ENCODE results near the gene SIGLEC6. TPM values are rescaled to one million over a fixed set of nuclear protein-coding genes. Genes with fewer than 3 reads are reported as not detected.
A peak's percentile ranks its signal among the peaks of the same experiment; 100 is the strongest.

The SIGLEC6 gene
- total RNA-seq, 4 donors from 2014 or later = 0.38 to 1.4 (median 1.1) TPM

- no peak for TF ChIP-seq CTCF (IDR thresholded peaks at IDR 0.05)
- ATAC-seq (ENCODE audit: low FRiP score) (no peak), DNase-seq (ENCODE audit: low spot score) (no peak)
These were observed 6.7 kb downstream of the SIGLEC6 start for GRCh38 chr19:51524666-51525264.

- no peak for TF ChIP-seq CTCF (IDR thresholded peaks at IDR 0.05)
- DNase-seq (ENCODE audit: low spot score) = no peak
- ATAC-seq (ENCODE audit: low FRiP score) = no peak
These were observed 9.7 kb downstream of the SIGLEC6 start for GRCh38 chr19:51521781-51522180.

- no peak for TF ChIP-seq CTCF (IDR thresholded peaks at IDR 0.05)
- DNase-seq (ENCODE audit: low spot score) (no peak), ATAC-seq (ENCODE audit: low FRiP score) (no peak)
These were observed 10.1 kb downstream of the SIGLEC6 start for GRCh38 chr19:51521357-51521756.

GRCh38 chr19:51520728-51521127, 10.7 kb downstream of the SIGLEC6 start:
- DNase-seq (ENCODE audit: low spot score) (no peak), ATAC-seq (ENCODE audit: low FRiP score) (no peak)
- no peak for TF ChIP-seq CTCF (IDR thresholded peaks at IDR 0.05)

GRCh38 chr19:51514866-51515481, 16.5 kb downstream of the SIGLEC6 start:
- DNase-seq (ENCODE audit: low spot score) = no peak

GRCh38 chr19:51513968-51514367, 17.5 kb downstream of the SIGLEC6 start:
- ATAC-seq (ENCODE audit: low FRiP score) (no peak), DNase-seq (ENCODE audit: low spot score) (no peak)
- TF ChIP-seq CTCF (IDR thresholded peaks at IDR 0.05) = no peak

More at GRCh38 chr19:51514866-51515481, 16.5 kb downstream of the SIGLEC6 start:
- ATAC-seq (ENCODE audit: low FRiP score) = no peak
- TF ChIP-seq CTCF (IDR thresholded peaks at IDR 0.05) = peak in 1 of 3 donors; percentile 51

GRCh38 chr19:51511353-51511752, 20.1 kb downstream of the SIGLEC6 start:
- DNase-seq (ENCODE audit: low spot score) = no peak
- no peak for TF ChIP-seq CTCF (IDR thresholded peaks at IDR 0.05)
- ATAC-seq (ENCODE audit: low FRiP score) = no peak
